C4-2B (cell line): ENCODE data around the gene XRCC5.

ENCODE experiments used
- CTCF ChIP-seq: fragments of 450-650 bp; conservative IDR thresholded peaks from 2 replicates; pipeline ENCODE4 v1.5.1; 2017; ENCODE audit warnings: mild to moderate bottlenecking
- ZFX ChIP-seq: fragments of 450-650 bp; IDR thresholded peaks from 2 replicates; pipeline ENCODE4 v1.6.1; 2017

- no peak for TF ChIP-seq CTCF
- TF ChIP-seq ZFX: no peak
Observed at GRCh38 chr2:216118474-216118873, 9.3 kb downstream of the XRCC5 start.
